Right lobe of liver (tissue), 6 donors: ENCODE results near the gene METTL23. TPM values are rescaled to one million over a fixed set of nuclear protein-coding genes. Genes with fewer than 3 reads are reported as not detected.
"Not testable (repeated sequence)": the region's sequence is repeated elsewhere in the genome, so short reads cannot be mapped to it uniquely, and the experiment has no call there.

Experiments
- ATAC-seq, 4 donors: fragments of 200-7000 bp; cut with Tn5 transposase; one replicate each; pipeline ENCODE4 v1.9.1; 2020; ENCODE audit warnings: mild to moderate bottlenecking in 4 of 4, moderate library complexity in 4 of 4
- DNase-seq, 3 donors: peaks; one replicate each; pipeline ENCODE4 v3.0.0-alpha.2; 2020
- H3K27ac ChIP-seq, 3 donors: fragments of 200-600 bp; one replicate each; pipeline ENCODE4 v1.8.0; 2022
- H3K27me3 ChIP-seq, 2 donors: fragments of 200-600 bp; one replicate each; pipeline ENCODE4 v1.8.0; 2022
- H3K36me3 ChIP-seq, 4 donors: fragments of 200-600 bp; sonication (generic) in 1 of 4; one replicate each; pipeline versions ENCODE4 v1.5.1 to v1.8.0; 2017 to 2022; ENCODE audit warnings: control low read depth in 1 of 4
- H3K4me1 ChIP-seq, 4 donors: fragments of 200-600 bp; sonication (generic) in 1 of 4; one replicate each; pipeline versions ENCODE4 v1.5.1 to v1.8.0; 2017 to 2022; ENCODE audit warnings: control low read depth in 1 of 4
- H3K4me3 ChIP-seq, 3 donors: fragments of 200-600 bp; one replicate each; pipeline ENCODE4 v1.8.0; 2022
- H3K9me3 ChIP-seq, 4 donors: fragments of 200-600 bp; sonication (generic) in 1 of 4; one replicate each; pipeline versions ENCODE4 v1.5.1 to v1.8.0; 2017 to 2022; ENCODE audit warnings: control low read depth in 1 of 4
- CTCF ChIP-seq, 4 donors: fragments of 200-600 bp in 3 of 4; fragments of 450-650 bp in 1 of 4; IDR thresholded peaks; one replicate each; pipeline versions ENCODE4 v1.5.1 to v1.8.0; 2016 to 2022; ENCODE audit warnings: antibody characterized with exemption in 4 of 4, mild to moderate bottlenecking in 2 of 4
- POLR2A ChIP-seq: fragments of 450-650 bp; IDR thresholded peaks from one replicate; pipeline ENCODE4 v1.6.1; 2017; ENCODE audit warnings: antibody characterized with exemption, mild to moderate bottlenecking
- WGBS: methylation state at CpG from one replicate; pipeline ENCODE4 v1.1.6; 2018; ENCODE audit warnings: low coverage, low lambda C conversion rate; ENCODE audit not compliant: insufficient coverage; ENCODE audit errors: missing lambda C conversion rate; 5-methylcytosine and 5-hydroxymethylcytosine counted together
- intact Hi-C, 2 donors: fragments of 100-400 bp; cut with DNase I; formaldehyde crosslinking; loops; one replicate each; pipeline versions ENCODE4 v1.11.2 to v1.14.1; 2022
- total RNA-seq, 6 experiments: library from RNA; depleted of rRNA in 2 of 6; stranded (reverse); fragments of >200 nt in 2 of 6; fragmentation: NEBNext Ultra II Directional in 3 of 6; extraction: Animal tissue kit (Norgen Biotek cat#: 25700) in 3 of 6; gene quantifications; one replicate each; pipeline versions ENCODE4 v1.1.0 to v1.2.4, GENCODE V29; 2016 to 2023
- donor health status: DM: no; HTN: yes; CAD: no.
- donor health status: DM: no; HTN: no; CAD: no.
- donor health status: DM: no; HTN: no; CAD: no.
- donor health status: DM: no; HTN: yes; CAD: no.
- donor health status: DM: no; HTN: yes; CAD: no.

Gene METTL23
- total RNA-seq, 6 experiments from 2014 or later: 16.0 to 25.0 (median 18.7) TPM

GRCh38 chr17:76738468-76738850 lies 11.8 kb downstream of the METTL23 start:
- H3K4me3 ChIP-seq: peak overlapping the region; percentile 95 to 100 (median 97)
- no peaks in the 10 kb centered on the region for H3K9me3 ChIP-seq
- TF ChIP-seq POLR2A: no peak
- no peak for TF ChIP-seq CTCF (IDR thresholded peaks at IDR 0.05)
- H3K4me1 ChIP-seq: peaks cover 0 to 32% (median 12%) of the 10 kb centered on the region in 4 donors
- H3K27me3 ChIP-seq: no peaks in the 10 kb centered on the region
- H3K36me3 ChIP-seq: peaks cover 0 to 43% (median 12%) of the 10 kb centered on the region in 4 donors
- WGBS: 3% methylated on average over 7 of the region's 7 CpGs
- ATAC-seq (no peak), DNase-seq (no peak)
- intact Hi-C loops: no loop called here
- H3K27ac ChIP-seq: peak overlapping the region; percentile 96 to 99 (median 96)

GRCh38 chr17:76739568-76740115 lies 13.0 kb downstream of the METTL23 start:
- H3K4me3 ChIP-seq, DNase-seq, intact Hi-C loops, H3K27ac ChIP-seq, ATAC-seq, H3K9me3 ChIP-seq, H3K27me3 ChIP-seq: not testable (repeated sequence)
- peaks cover 0 to 37% (median 5%) of the 10 kb centered on the region in 4 donors for H3K36me3 ChIP-seq
- H3K4me1 ChIP-seq: peaks cover 0 to 20% (median 6%) of the 10 kb centered on the region in 4 donors
- WGBS: 100% methylated on average over 5 of the region's 17 CpGs

GRCh38 chr17:76740329-76741118 lies 13.9 kb downstream of the METTL23 start:
- DNase-seq: no peak
- no peak for TF ChIP-seq POLR2A
- no peak for TF ChIP-seq CTCF (IDR thresholded peaks at IDR 0.05)

GRCh38 chr17:76742958-76743357 lies 16.3 kb downstream of the METTL23 start:
- Histone ChIP-seq H3K36me3 (peaks cover 0 to 48% (median 4%) of the 10 kb centered on the region in 4 donors), H3K4me3 (no peak overlapping the region), H3K27ac (no peak overlapping the region)

More at GRCh38 chr17:76740329-76741118, 13.9 kb downstream of the METTL23 start:
- intact Hi-C loops: no loop called here
- Histone ChIP-seq H3K4me1 (peaks cover 0 to 12% (median 3%) of the 10 kb centered on the region in 4 donors), H3K9me3 (no peaks in the 10 kb centered on the region), H3K36me3 (peaks cover 0 to 37% (median 4%) of the 10 kb centered on the region in 4 donors), H3K4me3 (no peak overlapping the region), H3K27ac (no peak overlapping the region), H3K27me3 (no peaks in the 10 kb centered on the region)
- 86% methylated on average over 5 of the region's 5 CpGs for WGBS
- ATAC-seq: no peak

More at GRCh38 chr17:76742958-76743357, 16.3 kb downstream of the METTL23 start:
- intact Hi-C loops: no loop called here
- no peak for ATAC-seq
- Histone ChIP-seq H3K4me1 (peaks cover 0 to 8% (median 3%) of the 10 kb centered on the region in 4 donors), H3K27me3 (no peaks in the 10 kb centered on the region), H3K9me3 (no peaks in the 10 kb centered on the region)
- no peak for DNase-seq
- TF ChIP-seq POLR2A (no peak), CTCF (IDR thresholded peaks at IDR 0.05) (no peak)
